Activated CD4-positive, alpha-beta T cell treated with anti-CD3 and anti-CD28 coated beads, Interleukin-2, amount 50 U/mL, for 1 hour (primary cell): ENCODE measurements around the gene RBL2.
A peak's percentile ranks its signal among the peaks of the same experiment; 100 is the strongest.
"Not testable (repeated sequence)": the region's sequence is repeated elsewhere in the genome, so short reads cannot be mapped to it uniquely, and the experiment has no call there.

Source experiments
- DNase-seq: peaks from one replicate; pipeline ENCODE4 v3.0.0-alpha.2; 2020

RBL2 gene

GRCh38 chr16:53506254-53506653, 72.0 kb downstream of the RBL2 start:
- no peak for DNase-seq

GRCh38 chr16:53507464-53508179, 73.4 kb downstream of the RBL2 start:
- DNase-seq = no peak

GRCh38 chr16:53509906-53510703, 75.8 kb downstream of the RBL2 start:
- peak; percentile 40 for DNase-seq

DNA sequence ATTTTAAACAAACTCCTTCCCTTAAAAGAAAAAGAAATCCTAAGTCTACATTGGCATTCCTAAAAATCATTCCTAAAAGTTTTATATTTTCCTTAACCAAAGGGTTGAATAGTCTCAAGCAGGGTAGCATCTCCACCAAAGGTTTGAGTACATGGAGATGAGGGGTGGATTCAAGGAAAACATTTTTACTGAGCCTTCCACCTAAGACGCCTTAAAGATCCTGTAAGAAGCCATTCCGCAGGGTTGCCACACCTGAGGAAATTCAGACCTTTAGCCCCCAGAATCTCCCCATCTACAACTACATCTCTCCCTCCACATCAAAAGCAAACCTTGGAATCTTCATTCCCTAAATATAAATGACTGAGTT, 76.4 kb downstream of the RBL2 start:
- DNase-seq = no peak

- no peak for DNase-seq
Measured at GRCh38 chr16:53511084-53511402, 76.8 kb downstream of the RBL2 start.

- DNase-seq = no peak
Measured at GRCh38 chr16:53511403-53512280, 77.4 kb downstream of the RBL2 start.

DNA sequence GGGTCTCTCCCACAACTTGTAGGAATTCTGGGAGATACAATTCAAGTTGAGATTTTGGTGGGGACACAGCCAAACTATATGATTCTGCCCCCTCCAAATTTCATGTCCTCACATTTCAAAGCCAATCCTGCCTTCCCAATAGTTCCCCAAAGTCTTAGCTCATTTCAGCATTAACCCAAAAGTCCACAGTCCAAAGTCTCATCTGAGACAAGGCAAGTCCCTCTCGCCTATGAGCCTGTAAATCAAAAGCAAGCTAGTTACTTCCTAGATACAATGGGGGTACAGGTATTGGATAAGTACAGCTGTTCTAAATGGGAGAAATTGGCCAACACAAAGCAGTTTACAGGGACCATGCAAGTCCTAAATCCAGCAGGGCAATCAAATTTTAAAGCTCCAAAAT, 78.5 kb downstream of the RBL2 start:
- DNase-seq = not testable (repeated sequence)

GRCh38 chr16:53515259-53515658, 81.0 kb downstream of the RBL2 start:
- no peak for DNase-seq

- no peak for DNase-seq
Measured at GRCh38 chr16:53515811-53516210, 81.5 kb downstream of the RBL2 start.

GRCh38 chr16:53517851-53518250, 83.6 kb downstream of the RBL2 start:
- DNase-seq = no peak

DNA sequence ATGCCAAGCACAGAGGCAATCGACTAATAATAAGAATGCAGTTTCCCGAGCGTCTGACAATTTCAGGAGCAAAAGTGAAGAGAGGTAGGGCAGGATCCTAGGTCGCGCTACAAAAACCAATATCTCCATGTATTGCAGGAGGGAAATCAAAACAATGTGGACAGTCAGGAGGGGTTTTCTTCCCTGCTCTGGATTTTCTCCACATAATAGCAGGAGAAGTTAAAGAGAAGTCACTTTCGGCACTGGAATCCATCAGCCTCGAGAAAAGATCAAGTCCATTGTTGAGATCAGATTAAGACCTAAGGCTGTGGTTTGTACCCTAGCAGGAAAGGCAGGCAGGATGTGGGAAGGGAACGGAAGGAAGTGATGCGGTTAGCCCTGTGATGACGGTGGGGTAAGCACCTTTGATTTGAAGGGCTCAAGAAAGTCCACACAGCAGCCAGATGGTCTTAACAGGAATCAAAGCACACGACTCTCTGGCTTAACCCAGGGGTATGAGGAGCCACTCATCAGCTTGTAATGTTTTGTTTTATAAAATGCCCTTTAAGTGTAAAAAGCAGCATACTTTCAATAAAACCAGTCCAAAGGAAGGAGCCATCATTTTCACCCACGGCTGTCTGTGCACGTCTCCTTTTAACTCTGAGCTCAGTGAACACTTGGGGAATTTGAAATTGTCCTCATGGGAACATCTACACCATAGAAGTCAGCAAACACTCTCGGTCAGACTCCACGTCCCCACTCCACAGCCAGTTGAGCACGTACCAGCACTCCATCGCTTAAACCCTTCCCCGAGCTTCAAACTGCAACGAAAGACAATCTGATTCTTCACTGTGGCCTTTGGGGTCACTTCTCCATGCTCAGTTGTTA, 84.5 kb downstream of the RBL2 start:
- peak; percentile 51 for DNase-seq

DNA sequence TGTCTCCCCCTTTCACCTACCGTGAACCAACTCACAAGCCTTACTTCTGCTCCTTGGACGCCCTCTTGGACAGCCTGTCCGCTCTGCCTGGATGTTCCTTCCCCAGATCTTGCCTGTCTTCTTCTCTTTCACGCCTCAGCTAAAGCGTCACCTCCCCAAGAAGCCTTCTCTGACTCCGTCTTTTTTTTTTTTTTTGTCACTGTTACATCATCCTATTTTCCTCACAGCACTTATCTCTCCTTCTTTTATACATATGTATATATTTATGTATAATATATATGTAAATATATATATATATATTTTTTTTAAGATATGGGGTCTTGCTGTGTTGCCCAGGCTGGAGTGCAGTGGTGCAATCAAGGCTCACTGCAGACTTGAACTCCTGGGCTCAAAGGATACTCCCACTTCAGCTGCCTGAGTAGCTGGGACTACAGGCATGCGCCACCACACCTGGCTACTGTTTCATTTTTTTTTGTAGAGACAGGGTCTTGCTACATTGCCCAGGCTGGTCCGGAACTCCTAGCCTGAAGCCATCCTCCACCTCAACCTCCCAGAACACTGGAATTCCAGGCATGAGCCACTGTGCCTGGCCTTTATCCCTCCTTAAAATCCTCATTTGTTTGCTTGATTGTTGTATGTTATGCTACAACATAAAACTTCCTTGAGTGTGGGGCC, 85.3 kb downstream of the RBL2 start:
- DNase-seq = no peak

DNA sequence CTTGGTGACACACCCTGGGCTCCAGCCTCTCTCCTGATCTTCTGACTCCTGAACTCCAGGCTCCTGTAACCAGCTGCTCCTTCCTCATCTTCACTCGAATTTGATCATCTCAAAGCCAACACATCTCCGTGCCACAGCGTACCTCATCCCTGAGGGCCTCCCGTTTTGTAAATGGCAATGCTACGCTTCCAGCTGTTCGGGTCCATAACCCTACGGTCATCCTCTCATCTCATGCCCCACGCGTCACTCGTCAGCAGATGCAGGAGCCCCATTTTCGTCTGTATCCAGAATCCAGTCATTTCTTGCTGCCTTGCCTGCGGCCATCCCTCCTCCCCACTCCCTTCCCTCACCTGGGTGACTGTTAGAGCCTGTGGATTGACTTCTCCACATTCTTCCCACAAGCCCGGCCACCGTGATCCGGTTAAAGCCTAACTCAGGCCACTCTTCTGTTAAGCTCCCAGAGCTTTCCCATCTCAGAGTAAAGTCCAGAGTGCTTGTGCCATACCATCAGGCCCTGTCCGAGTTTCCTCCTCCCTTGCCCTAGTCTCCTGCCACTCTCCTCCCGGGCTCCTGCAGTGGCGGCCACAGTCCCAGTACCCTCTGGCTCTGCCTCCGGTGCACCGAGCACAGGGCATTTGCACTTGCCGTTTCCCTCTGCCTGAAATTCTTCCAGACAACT, 89.0 kb downstream of the RBL2 start:
- DNase-seq = no peak

- DNase-seq = no peak
Measured at GRCh38 chr16:53523971-53524548, 89.8 kb downstream of the RBL2 start.

DNA sequence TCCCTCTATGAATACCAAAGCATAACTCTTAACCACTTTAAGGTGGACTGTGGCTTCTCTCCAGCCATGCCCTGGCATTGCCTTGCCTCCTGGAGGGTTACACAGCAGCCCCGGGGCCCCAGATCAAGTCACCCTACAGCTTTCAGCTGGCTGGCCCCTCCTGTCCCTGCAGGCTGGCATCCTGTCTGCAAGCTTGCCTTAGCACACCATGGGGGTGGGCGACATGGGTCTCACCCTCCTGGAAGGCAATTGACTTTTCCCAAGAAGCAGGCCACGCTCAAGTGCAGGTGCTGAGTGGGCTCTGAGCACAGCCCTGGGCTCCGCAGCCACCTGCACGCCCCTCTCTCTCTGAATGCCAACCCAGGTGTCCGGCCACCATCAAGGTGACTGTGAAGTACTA, 94.5 kb downstream of the RBL2 start:
- DNase-seq = no peak

DNA sequence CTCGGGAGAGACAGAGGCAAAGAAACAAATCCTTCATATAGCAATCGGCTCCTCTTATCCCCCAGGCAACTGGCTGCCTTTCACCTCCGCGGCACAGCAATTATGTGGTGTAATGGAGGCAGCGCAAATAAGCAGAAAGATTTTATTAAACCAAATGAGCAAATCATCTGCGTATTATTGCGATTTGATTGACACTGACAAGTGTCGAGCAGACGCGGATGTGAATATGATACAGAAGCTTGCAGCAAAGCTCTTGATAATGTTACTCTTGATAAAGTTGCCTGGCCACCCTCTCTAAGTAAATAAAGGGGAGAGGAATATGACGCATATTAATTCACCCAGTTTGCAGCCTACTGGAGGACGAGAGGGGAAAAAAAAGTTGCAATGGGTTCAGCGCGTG, 95.2 kb downstream of the RBL2 start:
- DNase-seq = no peak

- DNase-seq = no peak
Measured at GRCh38 chr16:53530046-53530445, 95.8 kb downstream of the RBL2 start.

DNA sequence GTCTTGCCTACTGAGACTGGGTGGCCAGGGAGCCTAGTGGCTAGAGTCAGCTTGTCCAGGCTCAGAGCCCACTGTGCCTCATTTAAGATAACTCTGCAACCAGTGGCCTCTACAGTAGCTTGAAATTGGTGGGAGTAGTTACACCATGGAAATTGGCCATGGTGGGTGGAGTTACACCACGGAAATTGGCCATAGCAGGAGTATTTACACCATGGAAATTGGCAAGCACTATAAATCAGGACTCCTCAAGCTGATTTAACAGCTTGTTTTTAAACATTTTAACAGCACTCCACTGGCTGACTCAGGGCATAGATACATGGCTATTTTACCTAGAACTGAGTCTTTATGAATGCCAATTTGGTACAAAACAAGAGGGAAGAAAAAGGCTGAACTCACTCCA, 96.5 kb downstream of the RBL2 start:
- DNase-seq = no peak

DNA sequence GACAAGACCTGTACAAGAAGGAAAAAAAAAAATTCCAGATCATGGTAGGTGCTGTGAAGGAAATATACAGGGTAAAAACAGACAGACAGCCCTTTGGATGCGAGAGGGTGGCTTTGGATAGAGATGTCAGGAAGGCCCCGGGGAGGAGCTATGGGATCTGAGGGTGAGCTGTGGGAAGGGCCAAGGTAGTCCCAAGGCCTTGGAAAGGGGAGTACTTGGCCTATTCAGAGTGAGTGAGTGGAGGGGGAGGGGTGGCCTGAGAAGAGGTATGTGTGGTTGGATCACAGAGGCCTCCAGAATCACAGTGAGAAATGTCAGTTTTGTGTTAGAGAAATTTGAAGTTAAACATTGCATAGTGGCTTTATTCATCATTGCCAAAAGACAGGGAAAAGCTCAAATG, 99.9 kb downstream of the RBL2 start:
- DNase-seq = no peak

DNA sequence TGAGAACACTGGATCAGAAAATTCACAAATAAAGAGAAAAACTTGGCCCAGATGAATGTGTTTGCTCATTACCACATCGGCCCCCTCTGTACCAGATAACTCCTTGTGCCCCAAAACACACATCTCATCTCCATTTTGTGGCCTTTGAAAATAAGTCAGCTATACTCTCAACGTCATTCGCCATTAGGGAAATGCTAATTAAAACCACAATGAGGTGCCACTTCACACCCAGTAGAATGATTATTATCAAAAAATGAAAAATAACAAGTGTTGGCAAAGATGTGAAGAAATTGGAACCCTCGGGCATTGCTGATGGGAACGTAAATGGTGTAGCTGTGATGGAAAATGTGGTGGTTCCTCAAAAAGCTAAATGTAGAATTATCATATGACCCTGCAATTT, 103.4 kb downstream of the RBL2 start:
- DNase-seq = no peak

DNA sequence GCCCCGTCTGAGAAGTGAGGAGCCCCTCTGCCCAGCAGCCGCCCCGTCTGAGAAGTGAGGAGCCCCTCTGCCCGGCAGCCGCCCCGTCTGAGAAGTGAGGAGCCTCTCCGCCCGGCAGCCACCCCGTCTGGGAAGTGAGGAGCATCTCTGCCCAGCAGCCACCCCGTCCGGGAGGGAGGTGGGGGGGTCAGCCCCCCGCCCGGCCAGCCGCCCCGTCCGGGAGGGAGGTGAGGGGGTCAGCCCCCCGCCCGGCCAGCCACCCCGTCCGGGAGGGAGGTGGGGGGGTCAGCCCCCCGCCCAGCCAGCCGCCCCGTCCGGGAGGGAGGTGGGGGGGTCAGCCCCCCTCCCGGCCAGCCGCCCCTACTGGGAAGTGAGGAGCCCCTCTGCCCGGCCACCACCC, 105.1 kb downstream of the RBL2 start:
- not testable (repeated sequence) for DNase-seq
